ENCODE measurements around the gene LRRC8D. TPM values are rescaled to one million over a fixed set of nuclear protein-coding genes. Genes with fewer than 3 reads are reported as not detected.
A peak's percentile ranks its signal among the peaks of the same experiment; 100 is the strongest.

The LRRC8D gene
- total and polyA plus RNA-seq, 9 of the 15 experiments (the other 6 are each of a cell fraction or from before 2014, with no cell fraction given) = 3.4 to 53.9 (median 15.9) TPM

GRCh38 chr1:89953131-89953626 lies 132.3 kb downstream of the LRRC8D start (continued):
- TF ChIP-seq KDM1A (IDR thresholded peaks at IDR 0.05) (peak; percentile 87 to 91), ATF7 (IDR thresholded peaks at IDR 0.05) (peak; percentile 81), CC2D1A (IDR thresholded peaks at IDR 0.05) (peak; percentile 73), TEAD4 (IDR thresholded peaks at IDR 0.05; ENCODE audit: low read length) (peak; percentile 58; the same call in 1 of the 2 replicates), TEAD4 (CRISPR knock-in tag; IDR thresholded peaks at IDR 0.05; ENCODE audit: borderline replicate concordance) (no peak), SMC3 (conservative IDR thresholded peaks at IDR 0.05; ENCODE audit: insufficient read depth, low read depth, low read length) (peak; percentile 92), HDAC1 (IDR thresholded peaks at IDR 0.05) (peak in 1 of 2 experiments; percentile 65; a peak in 1 of 4 replicates), CREM (IDR thresholded peaks at IDR 0.05; ENCODE audit: low read depth) (peak; percentile 34; the same call in 1 of the 2 replicates), NR2C1 (IDR thresholded peaks at IDR 0.05) (no peak), NR2C1 (tag; IDR thresholded peaks at IDR 0.05) (no peak), RBFOX2 (IDR thresholded peaks at IDR 0.05; ENCODE audit: low read depth, low read length) (no peak), FOXK2 (conservative IDR thresholded peaks at IDR 0.05 in 1 of 2, IDR thresholded peaks at IDR 0.05 in 1 of 2; ENCODE audit: low read depth in 2 of 2) (0 out of 4 replicates have a peak, but pooled peaks of 1 of the 2 experiments have one; percentile 11), GABPB1 (CRISPR knock-in tag; IDR thresholded peaks at IDR 0.05) (0 out of 2 replicates have a peak, but pooled peaks have one; percentile 22), PYGO2 (tag; IDR thresholded peaks at IDR 0.05) (no peak), STAG1 (CRISPR knock-in tag; IDR thresholded peaks at IDR 0.05; ENCODE audit: borderline replicate concordance) (peak; percentile 30; the same call in 1 of the 2 replicates), PKNOX1 (IDR thresholded peaks at IDR 0.05) (peak; percentile 45; the same call in 1 of the 2 replicates), OTX1 (CRISPR knock-in tag; IDR thresholded peaks at IDR 0.05) (no peak), CTBP1 (IDR thresholded peaks at IDR 0.05; ENCODE audit: borderline replicate concordance) (peak; percentile 33; the same call in 1 of the 2 replicates), HDAC2 (IDR thresholded peaks at IDR 0.05) (0 out of 2 replicates have a peak, but pooled peaks have one; percentile 37), RAD51 (IDR thresholded peaks at IDR 0.05; ENCODE audit: borderline replicate concordance, low read depth) (peak; percentile 87), SAFB2 (IDR thresholded peaks at IDR 0.05; ENCODE audit: borderline replicate concordance, low read depth, low read length, severe bottlenecking) (no peak), AFF1 (IDR thresholded peaks at IDR 0.05; ENCODE audit: low read depth in 1 of 2, partially characterized antibody in 2 of 2) (peak in 1 of 2 experiments; percentile 59)
- TF ChIP-seq, protein P1, sequence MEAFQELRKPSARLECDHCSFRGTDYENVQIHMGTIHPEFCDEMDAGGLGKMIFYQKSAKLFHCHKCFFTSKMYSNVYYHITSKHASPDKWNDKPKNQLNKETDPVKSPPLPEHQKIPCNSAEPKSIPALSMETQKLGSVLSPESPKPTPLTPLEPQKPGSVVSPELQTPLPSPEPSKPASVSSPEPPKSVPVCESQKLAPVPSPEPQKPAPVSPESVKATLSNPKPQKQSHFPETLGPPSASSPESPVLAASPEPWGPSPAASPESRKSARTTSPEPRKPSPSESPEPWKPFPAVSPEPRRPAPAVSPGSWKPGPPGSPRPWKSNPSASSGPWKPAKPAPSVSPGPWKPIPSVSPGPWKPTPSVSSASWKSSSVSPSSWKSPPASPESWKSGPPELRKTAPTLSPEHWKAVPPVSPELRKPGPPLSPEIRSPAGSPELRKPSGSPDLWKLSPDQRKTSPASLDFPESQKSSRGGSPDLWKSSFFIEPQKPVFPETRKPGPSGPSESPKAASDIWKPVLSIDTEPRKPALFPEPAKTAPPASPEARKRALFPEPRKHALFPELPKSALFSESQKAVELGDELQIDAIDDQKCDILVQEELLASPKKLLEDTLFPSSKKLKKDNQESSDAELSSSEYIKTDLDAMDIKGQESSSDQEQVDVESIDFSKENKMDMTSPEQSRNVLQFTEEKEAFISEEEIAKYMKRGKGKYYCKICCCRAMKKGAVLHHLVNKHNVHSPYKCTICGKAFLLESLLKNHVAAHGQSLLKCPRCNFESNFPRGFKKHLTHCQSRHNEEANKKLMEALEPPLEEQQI (IDR thresholded peaks at IDR 0.05) = 0 out of 2 replicates have a peak, but pooled peaks have one; percentile 45
